SIG-M5 treated with dmso at 0.1 percent for 504 hours (cell line): ENCODE results near the gene EPHB3.

ENCODE experiments used
- DNase-seq: peaks from one replicate; lab custom pipeline; 2025; ENCODE audit not compliant: unreplicated experiment; lab: John Stamatoyannopoulos, UW

The EPHB3 gene

DNA sequence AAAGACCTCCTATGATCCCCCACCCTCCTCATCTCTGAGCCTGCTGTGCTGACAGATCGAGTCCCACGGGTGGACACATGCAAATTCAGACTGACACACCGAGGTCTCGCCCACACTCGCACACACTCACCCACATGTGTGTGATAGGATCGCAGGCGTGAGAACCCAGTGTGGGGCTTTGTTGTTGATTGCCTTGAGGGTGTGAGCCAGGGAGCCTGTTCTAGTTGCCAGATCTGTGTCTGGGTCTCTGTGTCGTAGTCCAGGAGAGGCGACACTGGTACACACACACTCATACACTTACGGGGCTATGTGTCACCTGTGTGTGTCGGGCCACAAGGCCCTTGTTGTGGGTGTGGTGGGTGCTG, 2.0 kb downstream of the EPHB3 start:
- DNase-seq, result no peak

- DNase-seq, result no peak
Observed at GRCh38 chr3:184563941-184564684, 2.5 kb downstream of the EPHB3 start.

DNA sequence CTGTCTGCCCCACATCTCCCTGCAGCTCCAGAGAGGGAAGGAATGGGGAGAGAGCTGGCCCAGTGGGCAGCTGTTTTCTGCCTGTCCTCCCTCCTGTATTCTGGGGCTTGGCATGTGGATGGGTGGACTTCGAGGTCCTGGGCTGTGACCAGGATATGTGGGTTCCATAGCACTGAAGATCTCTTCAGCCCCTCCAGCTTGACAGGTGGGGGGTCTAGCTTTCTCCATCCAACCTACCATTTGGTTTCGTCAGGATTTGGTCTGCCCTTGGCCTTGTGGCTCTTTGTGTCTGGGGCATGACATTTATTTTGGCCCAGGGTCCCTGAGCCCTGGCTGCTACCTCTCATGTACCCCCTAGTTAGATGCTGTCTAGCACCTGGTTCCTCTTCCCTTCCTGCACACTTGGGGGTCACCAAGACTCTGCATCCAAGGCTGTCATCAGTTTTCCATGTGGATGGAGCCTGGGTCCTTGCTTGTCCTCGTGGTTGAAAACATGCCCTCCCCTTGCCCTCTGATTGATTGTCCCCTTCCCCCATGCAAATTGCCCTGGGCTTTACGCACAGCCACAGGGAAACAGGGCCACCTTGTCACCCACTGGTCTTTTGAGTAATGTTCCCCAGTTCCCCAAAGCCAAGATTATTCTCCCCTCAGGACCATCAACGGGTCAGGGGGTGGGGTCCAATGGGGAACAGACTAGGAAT, 3.2 kb downstream of the EPHB3 start:
- DNase-seq, result no peak

- peak; percentile 68 for DNase-seq
Observed at GRCh38 chr3:184565421-184566211, 4.0 kb downstream of the EPHB3 start.

DNA sequence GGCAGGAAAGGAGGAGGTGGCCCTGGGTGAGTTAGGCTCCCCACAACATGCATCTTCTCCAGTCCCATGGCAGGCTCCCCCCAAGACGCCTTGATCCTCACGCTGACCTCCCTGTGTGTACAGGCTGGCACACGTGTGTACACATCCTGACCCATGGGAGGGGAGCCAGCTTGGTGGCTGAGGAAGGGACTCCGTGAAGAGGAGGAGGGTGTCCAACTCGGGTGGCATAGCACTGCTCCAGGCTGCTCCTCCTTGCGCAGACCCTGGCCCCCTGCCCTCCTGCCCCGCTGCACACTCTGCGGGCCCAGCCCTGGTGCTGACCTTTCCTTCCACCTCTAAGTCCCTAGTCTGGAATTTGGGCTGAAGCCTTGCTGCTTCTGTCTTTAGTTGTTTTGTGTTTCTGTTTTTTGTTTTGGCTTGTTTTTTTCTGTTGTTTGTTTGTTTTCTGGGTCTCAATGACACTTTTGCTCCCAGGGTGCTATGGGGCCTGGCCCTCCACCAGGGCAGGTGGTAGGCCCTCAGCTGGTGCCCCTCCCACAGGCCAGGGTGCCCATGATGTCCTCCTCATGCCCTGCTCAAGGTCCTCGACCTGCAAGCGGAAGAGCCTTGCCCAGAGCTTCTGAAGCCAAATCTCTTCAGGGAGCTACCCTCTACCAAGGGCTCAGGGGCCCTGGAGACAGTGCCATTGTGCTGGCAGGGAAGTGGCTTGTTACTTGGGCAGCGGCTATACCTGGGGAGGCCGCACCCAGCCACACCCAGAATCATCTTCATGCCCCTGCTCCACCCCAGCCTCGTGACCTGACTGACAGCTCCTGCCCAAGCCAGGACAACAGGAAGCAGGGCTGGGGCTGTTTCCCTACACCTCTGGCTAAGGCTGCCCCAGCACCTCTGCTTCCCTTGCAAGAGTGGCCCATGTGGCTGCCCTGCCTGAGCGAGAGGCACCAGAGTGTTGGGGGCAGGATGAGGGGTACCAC, 5.1 kb downstream of the EPHB3 start:
- no peak for DNase-seq

DNA sequence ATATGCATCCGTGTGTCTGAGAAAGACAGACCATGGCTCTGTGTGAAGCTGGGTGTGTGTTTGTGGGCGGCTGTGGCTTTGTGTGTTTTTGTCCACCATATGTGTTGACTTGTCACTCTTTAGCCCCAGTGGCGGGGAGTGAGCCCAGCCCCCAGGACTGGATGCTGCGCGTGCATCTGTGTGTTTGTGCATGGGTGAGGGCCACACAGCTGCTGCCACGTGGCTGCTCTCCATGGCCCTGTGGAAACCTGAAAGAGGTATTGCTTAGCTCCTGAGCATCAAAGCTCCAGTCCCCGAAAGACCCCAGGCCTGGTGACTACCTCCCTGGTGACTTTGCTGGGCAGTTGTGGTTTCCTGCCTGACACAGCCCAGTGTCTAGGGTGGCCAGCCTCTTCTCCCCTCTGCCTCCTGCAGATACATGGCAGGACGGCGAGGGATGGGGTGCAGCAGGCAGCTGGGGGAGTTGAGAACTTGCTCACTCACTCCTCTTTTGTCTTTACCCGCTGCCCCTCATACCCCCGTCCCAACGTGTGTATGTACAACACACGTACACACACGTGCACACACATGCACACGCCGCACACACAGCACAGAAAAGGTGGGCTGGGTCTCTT, 6.5 kb downstream of the EPHB3 start:
- no peak for DNase-seq

DNA sequence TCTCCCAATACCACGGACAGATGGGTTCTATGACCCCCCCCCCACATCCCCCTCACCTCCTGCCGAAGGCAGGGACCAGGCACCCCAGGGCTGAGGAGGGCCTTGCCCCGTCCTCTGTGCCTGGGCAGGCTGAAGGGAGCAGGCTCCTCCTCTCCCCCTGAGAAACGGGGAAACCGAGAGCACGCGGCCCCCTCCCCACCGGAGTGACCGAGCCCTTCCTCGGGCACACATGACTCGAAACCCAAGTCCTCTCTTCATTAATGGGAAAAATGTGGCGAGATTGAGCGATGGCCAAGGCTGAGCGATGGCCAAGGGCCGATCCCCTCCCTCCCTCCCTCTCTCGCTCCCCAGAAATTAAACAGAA, 7.0 kb downstream of the EPHB3 start:
- DNase-seq, result no peak

DNA sequence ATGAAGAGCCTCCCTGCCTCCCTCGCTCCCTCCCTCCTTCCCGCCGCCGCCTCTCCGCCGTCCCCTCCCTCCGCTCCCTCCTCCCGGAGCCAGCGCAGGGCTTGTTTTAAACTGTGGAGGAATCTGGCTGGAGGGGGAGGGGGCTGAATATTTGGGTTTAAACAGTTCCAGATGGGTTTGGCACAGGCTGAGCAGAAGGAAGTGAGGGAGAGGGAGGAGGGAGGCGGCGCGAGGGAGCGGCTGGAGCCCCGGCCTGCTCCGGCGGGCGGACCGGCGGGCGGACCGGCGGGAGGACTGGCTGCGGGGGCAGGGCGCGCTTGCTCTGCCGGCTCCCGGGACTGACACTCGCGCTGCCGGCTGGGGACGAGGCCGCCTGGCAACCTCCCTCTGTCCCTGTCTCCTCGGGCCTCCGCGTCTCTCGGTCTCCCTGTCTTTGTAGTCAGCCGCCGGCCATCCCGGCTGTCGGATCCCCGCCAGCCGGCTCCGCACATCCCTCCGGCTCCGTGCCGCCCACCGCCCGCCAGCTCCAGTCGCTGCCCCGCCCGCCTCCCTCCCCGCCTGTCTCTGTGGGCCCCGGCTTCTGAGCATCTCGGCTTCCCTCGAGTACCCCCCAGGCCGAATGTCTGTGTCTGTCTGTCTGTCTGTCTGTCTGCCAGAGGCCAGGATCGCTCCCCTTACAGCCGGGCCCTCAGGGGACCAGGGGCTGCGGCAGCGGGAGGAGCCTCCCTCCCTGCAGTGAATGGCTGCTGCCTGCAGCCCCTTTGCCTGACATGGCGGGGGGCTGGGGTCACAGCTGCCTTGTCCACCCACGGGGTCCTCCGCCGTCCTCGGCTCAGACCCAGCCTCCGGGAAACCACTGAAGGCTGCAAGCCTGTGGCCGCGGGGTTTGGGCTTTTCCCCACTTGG, 7.6 kb downstream of the EPHB3 start:
- peak; percentile 34 for DNase-seq

DNA sequence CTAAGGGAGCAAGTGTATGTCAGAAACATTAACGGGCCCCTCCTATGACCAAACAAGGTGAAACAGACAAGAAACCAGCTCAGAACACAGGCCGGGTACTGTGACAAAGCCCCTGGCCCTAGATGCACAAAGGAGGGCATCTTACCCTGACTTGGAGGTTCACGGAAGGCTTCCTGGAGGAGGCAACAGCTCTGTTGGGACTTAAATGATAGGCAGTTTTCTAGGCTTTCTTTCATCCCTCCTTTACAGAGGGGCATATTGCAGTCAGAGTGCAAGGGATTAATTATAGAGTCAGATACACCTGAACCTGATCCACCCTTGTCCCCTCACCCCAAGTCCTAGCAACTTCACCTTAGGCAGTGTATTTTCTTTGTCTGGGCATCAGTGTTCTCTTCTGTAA, 8.4 kb downstream of the EPHB3 start:
- DNase-seq, result no peak

DNA sequence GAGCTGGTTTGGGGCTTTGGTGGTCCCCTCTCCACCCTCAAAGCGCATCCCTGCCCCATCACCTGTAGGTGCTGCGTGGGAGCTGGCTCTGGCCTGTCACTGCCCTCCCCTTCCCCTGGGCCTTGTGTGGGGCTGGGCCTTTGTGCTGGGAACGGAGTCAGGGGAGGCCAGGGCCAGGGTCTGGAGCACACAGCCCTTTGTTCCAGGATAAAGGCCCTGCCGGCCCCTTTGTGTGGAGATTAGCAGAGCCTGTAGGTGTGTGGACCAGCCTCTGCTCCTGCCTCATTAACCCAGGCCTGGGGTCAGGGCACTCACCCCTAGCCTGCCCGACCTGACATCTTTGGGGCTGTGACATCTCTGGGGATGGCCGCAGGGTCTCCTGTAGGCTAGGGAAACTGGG, 8.9 kb downstream of the EPHB3 start:
- DNase-seq, result no peak

DNA sequence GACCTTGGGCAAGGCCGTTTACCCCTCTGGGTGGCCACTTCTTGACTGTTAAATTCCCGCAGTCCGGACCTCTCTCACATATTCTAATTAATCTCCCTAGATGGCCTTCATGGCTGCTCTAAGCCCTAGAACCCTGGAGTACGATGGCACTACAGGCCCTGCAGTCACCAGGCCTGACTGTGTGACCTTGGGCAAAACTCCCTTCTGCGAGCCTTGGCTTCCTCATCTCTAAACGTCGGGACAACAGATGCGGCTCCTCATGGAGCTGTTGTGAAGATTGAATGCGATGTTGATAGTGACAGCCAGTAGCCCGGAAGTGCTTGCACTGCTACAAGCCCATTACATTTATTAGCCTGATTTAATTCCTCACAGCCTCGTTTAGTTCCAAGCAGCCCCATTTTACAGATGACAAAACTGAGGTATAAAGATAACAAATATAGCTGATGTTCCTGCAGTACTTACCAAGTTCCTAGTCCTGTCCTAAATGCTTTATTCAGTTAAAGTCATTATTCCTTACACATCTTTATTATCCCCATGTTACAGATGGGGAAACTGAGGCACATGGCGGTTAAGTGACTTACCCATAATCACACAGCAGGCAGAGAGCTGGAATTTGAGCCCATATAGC, 10.3 kb downstream of the EPHB3 start:
- DNase-seq, result no peak

- no peak for DNase-seq
Observed at GRCh38 chr3:184572633-184573270, 11.2 kb downstream of the EPHB3 start.

- no peak for DNase-seq
Observed at GRCh38 chr3:184574515-184575417, 13.2 kb downstream of the EPHB3 start.

DNA sequence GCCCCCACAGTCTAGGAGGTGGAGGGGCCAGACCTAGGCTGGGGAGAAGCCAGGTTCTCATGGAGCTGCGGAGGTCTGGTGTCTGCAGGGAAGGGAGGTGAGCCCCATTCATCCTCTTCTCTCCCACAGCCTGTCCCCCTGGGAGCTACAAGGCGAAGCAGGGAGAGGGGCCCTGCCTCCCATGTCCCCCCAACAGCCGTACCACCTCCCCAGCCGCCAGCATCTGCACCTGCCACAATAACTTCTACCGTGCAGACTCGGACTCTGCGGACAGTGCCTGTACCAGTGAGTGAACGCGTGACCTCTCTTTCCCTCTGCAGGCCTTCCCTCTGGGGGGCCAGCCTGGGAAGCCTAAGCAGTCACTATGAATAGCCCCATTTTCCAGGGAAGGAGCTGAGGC, 14.1 kb downstream of the EPHB3 start:
- DNase-seq, result no peak

GRCh38 chr3:184576457-184577240, 15.1 kb downstream of the EPHB3 start:
- no peak for DNase-seq

GRCh38 chr3:184577546-184577945, 16.0 kb downstream of the EPHB3 start:
- no peak for DNase-seq

DNA sequence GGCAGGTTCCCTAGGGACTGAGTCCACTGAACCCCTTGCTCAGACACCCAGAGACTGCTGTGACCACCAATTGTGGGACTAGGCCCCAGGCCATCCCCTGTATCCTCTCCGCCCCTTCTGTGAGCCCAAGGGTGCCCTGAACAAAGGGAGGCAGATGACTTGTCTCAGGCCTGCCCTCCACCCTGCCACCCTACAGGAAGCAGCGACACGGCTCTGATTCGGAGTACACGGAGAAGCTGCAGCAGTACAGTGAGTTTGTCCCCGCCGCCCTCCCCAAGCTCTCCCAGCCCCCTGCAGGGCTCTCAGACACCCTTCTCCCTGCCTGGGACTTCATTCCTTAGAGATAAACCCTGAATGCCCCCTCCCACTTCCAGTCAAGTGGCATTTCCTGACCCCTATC, 16.6 kb downstream of the EPHB3 start:
- no peak for DNase-seq
